Measurements from ENCODE around the gene CST4. TPM values are rescaled to one million over a fixed set of nuclear protein-coding genes. Genes with fewer than 3 reads are reported as not detected.
"Not testable (repeated sequence)": the region's sequence is repeated elsewhere in the genome, so short reads cannot be mapped to it uniquely, and the experiment has no call there.

CST4 gene
- polyA plus RNA-seq, 4 donors: not detected

- Histone ChIP-seq H3K27ac (ENCODE audit: low read depth in 1 of 3, low read length in 2 of 3) (no peak overlapping the region), H3K27me3 (ENCODE audit: control insufficient read depth in 3 of 3, insufficient read depth in 3 of 3, low read length in 3 of 3) (no peaks in the 10 kb centered on the region), H3K36me3 (ENCODE audit: control insufficient read depth in 3 of 3, insufficient read depth in 2 of 3, low read depth in 1 of 3, low read length in 3 of 3) (peaks cover 0 to 10% (median 0%) of the 10 kb centered on the region in 3 donors), H3K9me3 (ENCODE audit: control insufficient read depth in 2 of 2, insufficient read depth in 1 of 2, low read depth in 1 of 2, low read length in 1 of 2) (peaks cover 0 to 7% of the 10 kb centered on the region in 2 donors), H3K4me1 (ENCODE audit: control insufficient read depth in 3 of 3, insufficient read depth in 2 of 3, low read depth in 1 of 3, low read length in 2 of 3) (peaks cover 3 to 10% (median 5%) of the 10 kb centered on the region in 3 donors), H3K4me3 (ENCODE audit: low read depth in 1 of 3, low read length in 3 of 3) (no peak overlapping the region)
- FAIRE-seq: no peak
- 52 to 78% (median 64%) methylated on average over 8 of the region's 8 CpGs for WGBS, 3 donors
- peak in 1 of 2 donors; percentile 40 for DNase-seq
Measured at GRCh38 chr20:23640018-23640601, 48.7 kb downstream of the CST4 start.

- H3K27ac ChIP-seq (ENCODE audit: low read depth in 1 of 3, low read length in 2 of 3): peak overlapping the region in 1 of 3 donors; percentile 60
- peaks cover 0 to 7% of the 10 kb centered on the region in 2 donors for H3K9me3 ChIP-seq (ENCODE audit: control insufficient read depth in 2 of 2, insufficient read depth in 1 of 2, low read depth in 1 of 2, low read length in 1 of 2)
- H3K27me3 ChIP-seq (ENCODE audit: control insufficient read depth in 3 of 3, insufficient read depth in 3 of 3, low read length in 3 of 3): no peaks in the 10 kb centered on the region
- FAIRE-seq (no peak), DNase-seq (peak in 1 of 2 donors; percentile 75)
- peaks cover 3 to 10% (median 5%) of the 10 kb centered on the region in 3 donors for H3K4me1 ChIP-seq (ENCODE audit: control insufficient read depth in 3 of 3, insufficient read depth in 2 of 3, low read depth in 1 of 3, low read length in 2 of 3)
- H3K36me3 ChIP-seq (ENCODE audit: control insufficient read depth in 3 of 3, insufficient read depth in 2 of 3, low read depth in 1 of 3, low read length in 3 of 3): peaks cover 0 to 14% (median 0%) of the 10 kb centered on the region in 3 donors
- 51 to 72% (median 72%) methylated on average over 7 to 8 of the region's 8 CpGs for WGBS, 3 donors
- H3K4me3 ChIP-seq (ENCODE audit: low read depth in 1 of 3, low read length in 3 of 3): no peak overlapping the region
Measured at GRCh38 chr20:23639490-23639958, 49.3 kb downstream of the CST4 start.

- peaks cover 0 to 7% of the 10 kb centered on the region in 2 donors for H3K9me3 ChIP-seq (ENCODE audit: control insufficient read depth in 2 of 2, insufficient read depth in 1 of 2, low read depth in 1 of 2, low read length in 1 of 2)
- no peak for DNase-seq
- 62 to 72% (median 70%) methylated on average over 9 of the region's 9 CpGs for WGBS, 3 donors
- H3K4me3 ChIP-seq (ENCODE audit: low read depth in 1 of 3, low read length in 3 of 3): no peak overlapping the region
- H3K27me3 ChIP-seq (ENCODE audit: control insufficient read depth in 3 of 3, insufficient read depth in 3 of 3, low read length in 3 of 3): no peaks in the 10 kb centered on the region
- peaks cover 0 to 26% (median 11%) of the 10 kb centered on the region in 3 donors for H3K36me3 ChIP-seq (ENCODE audit: control insufficient read depth in 3 of 3, insufficient read depth in 2 of 3, low read depth in 1 of 3, low read length in 3 of 3)
- no peak overlapping the region for H3K27ac ChIP-seq (ENCODE audit: low read depth in 1 of 3, low read length in 2 of 3)
- peaks cover 3 to 10% (median 5%) of the 10 kb centered on the region in 3 donors for H3K4me1 ChIP-seq (ENCODE audit: control insufficient read depth in 3 of 3, insufficient read depth in 2 of 3, low read depth in 1 of 3, low read length in 2 of 3)
- FAIRE-seq: no peak
Measured at GRCh38 chr20:23638309-23638708, 50.5 kb downstream of the CST4 start.

DNA sequence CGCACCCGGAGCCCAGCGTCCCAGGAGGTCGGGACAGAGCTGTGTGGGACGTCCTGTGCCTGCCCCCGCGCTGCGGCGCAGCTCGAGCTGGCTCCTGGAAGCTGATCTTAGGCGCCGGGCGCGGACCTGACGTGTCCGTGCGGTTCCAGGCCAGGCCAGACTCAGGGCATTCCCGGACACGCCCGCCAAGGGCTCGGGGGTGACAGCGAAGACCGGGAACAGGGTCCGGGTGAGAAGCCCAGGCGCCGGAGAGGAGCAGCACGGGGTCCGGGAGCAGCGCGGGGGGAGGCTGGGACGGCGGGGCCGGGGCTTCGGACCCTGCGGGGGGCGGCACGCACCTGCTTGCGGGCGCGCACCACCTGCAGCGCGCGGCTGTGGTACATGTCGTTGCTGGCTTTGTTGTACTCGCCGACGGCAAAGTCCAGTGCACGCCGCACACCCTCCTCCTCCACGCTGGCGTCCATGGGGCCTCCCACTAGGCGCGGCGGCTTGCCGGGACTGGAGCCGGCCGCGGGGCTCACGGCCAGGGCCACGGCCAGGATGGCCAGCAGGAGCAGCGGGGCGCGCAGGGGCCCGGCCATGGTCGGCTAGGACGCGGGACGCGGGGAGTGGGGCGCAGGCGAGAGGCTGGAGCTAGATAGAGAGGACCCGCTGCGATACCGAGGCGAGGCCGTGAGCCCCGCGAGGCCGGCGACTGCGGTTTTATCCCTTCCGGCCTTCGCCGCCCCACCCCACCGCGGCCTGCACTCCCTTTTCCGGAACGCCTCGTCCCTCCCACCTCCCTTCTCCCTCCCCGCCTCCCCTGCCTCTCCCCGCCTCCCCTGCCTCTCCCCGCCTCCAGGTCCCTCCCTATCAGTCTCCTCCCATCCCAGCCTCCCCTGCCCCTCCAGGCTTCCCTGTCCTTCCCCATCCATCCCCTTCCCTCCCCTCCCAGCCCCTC, 51.3 kb downstream of the CST4 start, which contains the start of gene CST3:
Gene CST3, minus strand, starts transcription at position 674 of the 940 bp plus-strand sequence. Its CDS starts 93 bp downstream, at position 581.
- FAIRE-seq (no peak), DNase-seq (peak; percentile 91 to 94)
- peaks cover 0 to 33% (median 13%) of the 10 kb centered on the region in 3 donors for H3K36me3 ChIP-seq (ENCODE audit: control insufficient read depth in 3 of 3, insufficient read depth in 2 of 3, low read depth in 1 of 3, low read length in 3 of 3)
- peak within 1 kb of the TSS; percentile 78 to 83 (median 80) for H3K4me3 ChIP-seq (ENCODE audit: low read depth in 1 of 3, low read length in 3 of 3)
- H3K27me3 ChIP-seq (ENCODE audit: control insufficient read depth in 3 of 3, insufficient read depth in 3 of 3, low read length in 3 of 3): no peaks in the 10 kb centered on the region
- 1 to 2% (median 1%) methylated on average over 43 to 92 of the region's 92 CpGs for WGBS, 3 donors
- peak within 1 kb of the TSS; percentile 66 to 98 (median 97) for H3K27ac ChIP-seq (ENCODE audit: low read depth in 1 of 3, low read length in 2 of 3)
- H3K9me3 ChIP-seq (ENCODE audit: control insufficient read depth in 2 of 2, insufficient read depth in 1 of 2, low read depth in 1 of 2, low read length in 1 of 2): peaks cover 0 to 7% of the 10 kb centered on the region in 2 donors
- peaks cover 3 to 10% (median 5%) of the 10 kb centered on the region in 3 donors for H3K4me1 ChIP-seq (ENCODE audit: control insufficient read depth in 3 of 3, insufficient read depth in 2 of 3, low read depth in 1 of 3, low read length in 2 of 3)

DNA sequence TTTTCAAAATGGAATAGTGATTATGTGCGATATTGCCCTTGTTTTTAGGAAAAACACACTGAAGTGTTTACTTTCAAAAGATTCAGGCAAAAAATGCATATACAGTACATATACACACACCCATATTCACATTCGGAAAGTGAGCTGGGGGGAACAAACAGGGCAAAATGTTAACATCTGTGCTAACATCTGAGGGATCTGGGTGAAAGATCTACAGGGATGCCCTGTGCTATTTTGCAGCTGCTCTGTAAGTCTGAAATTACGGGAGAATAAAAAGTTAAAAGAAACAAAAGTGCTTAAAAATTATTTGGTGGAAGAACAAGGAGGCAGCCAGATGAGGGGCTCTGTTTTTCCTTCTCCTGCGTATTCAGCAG, 51.9 kb downstream of the CST4 start:
- WGBS, 3 donors: 9 to 21% (median 17%) methylated on average over 4 of the region's 4 CpGs

GRCh38 chr20:23636182-23636907, 52.5 kb downstream of the CST4 start:
- H3K4me3 ChIP-seq (ENCODE audit: low read depth in 1 of 3, low read length in 3 of 3): peak overlapping the region in 2 of 3 donors; percentile 78 to 83
- FAIRE-seq (no peak), DNase-seq (no peak)
- peaks cover 0 to 7% of the 10 kb centered on the region in 2 donors for H3K9me3 ChIP-seq (ENCODE audit: control insufficient read depth in 2 of 2, insufficient read depth in 1 of 2, low read depth in 1 of 2, low read length in 1 of 2)
- 44 to 68% (median 49%) methylated on average over 19 of the region's 19 CpGs for WGBS, 3 donors
- no peaks in the 10 kb centered on the region for H3K27me3 ChIP-seq (ENCODE audit: control insufficient read depth in 3 of 3, insufficient read depth in 3 of 3, low read length in 3 of 3)
- H3K27ac ChIP-seq (ENCODE audit: low read depth in 1 of 3, low read length in 2 of 3): peak overlapping the region in 1 of 3 donors; percentile 98
- H3K4me1 ChIP-seq (ENCODE audit: control insufficient read depth in 3 of 3, insufficient read depth in 2 of 3, low read depth in 1 of 3, low read length in 2 of 3): peaks cover 3 to 10% (median 5%) of the 10 kb centered on the region in 3 donors
- H3K36me3 ChIP-seq (ENCODE audit: control insufficient read depth in 3 of 3, insufficient read depth in 2 of 3, low read depth in 1 of 3, low read length in 3 of 3): peaks cover 0 to 44% (median 13%) of the 10 kb centered on the region in 3 donors

More for the DNA sequence above, 51.9 kb downstream of the CST4 start:
- Histone ChIP-seq H3K4me1 (ENCODE audit: control insufficient read depth in 3 of 3, insufficient read depth in 2 of 3, low read depth in 1 of 3, low read length in 2 of 3) (peaks cover 3 to 10% (median 5%) of the 10 kb centered on the region in 3 donors), H3K9me3 (ENCODE audit: control insufficient read depth in 2 of 2, insufficient read depth in 1 of 2, low read depth in 1 of 2, low read length in 1 of 2) (peaks cover 0 to 7% of the 10 kb centered on the region in 2 donors), H3K27me3 (ENCODE audit: control insufficient read depth in 3 of 3, insufficient read depth in 3 of 3, low read length in 3 of 3) (no peaks in the 10 kb centered on the region), H3K4me3 (ENCODE audit: low read depth in 1 of 3, low read length in 3 of 3) (peak overlapping the region; percentile 78 to 83 (median 80)), H3K27ac (ENCODE audit: low read depth in 1 of 3, low read length in 2 of 3) (peak overlapping the region; percentile 66 to 98 (median 97)), H3K36me3 (ENCODE audit: control insufficient read depth in 3 of 3, insufficient read depth in 2 of 3, low read depth in 1 of 3, low read length in 3 of 3) (peaks cover 0 to 40% (median 13%) of the 10 kb centered on the region in 3 donors)
- FAIRE-seq: no peak
- DNase-seq: no peak

- peaks cover 0 to 47% (median 13%) of the 10 kb centered on the region in 3 donors for H3K36me3 ChIP-seq (ENCODE audit: control insufficient read depth in 3 of 3, insufficient read depth in 2 of 3, low read depth in 1 of 3, low read length in 3 of 3)
- H3K27ac ChIP-seq (ENCODE audit: low read depth in 1 of 3, low read length in 2 of 3); H3K4me1 ChIP-seq (ENCODE audit: control insufficient read depth in 3 of 3, insufficient read depth in 2 of 3, low read depth in 1 of 3, low read length in 2 of 3); H3K27me3 ChIP-seq (ENCODE audit: control insufficient read depth in 3 of 3, insufficient read depth in 3 of 3, low read length in 3 of 3); FAIRE-seq; DNase-seq; H3K9me3 ChIP-seq (ENCODE audit: control insufficient read depth in 2 of 2, insufficient read depth in 1 of 2, low read depth in 1 of 2, low read length in 1 of 2): not testable (repeated sequence)
- 16 to 53% (median 19%) methylated on average over 1 of the region's 2 CpGs for WGBS, 3 donors
- H3K4me3 ChIP-seq (ENCODE audit: low read depth in 1 of 3, low read length in 3 of 3): peak overlapping the region in 1 of 3 donors; percentile 78
Measured at GRCh38 chr20:23635768-23636090, 53.1 kb downstream of the CST4 start.
